HCEC 1CT (cell line): Measurements from ENCODE around the gene SLC25A22.

Source experiments
- DNase-seq: peaks from one replicate; pipeline ENCODE4 v3.0.0-alpha.2; 2017

The SLC25A22 gene

GRCh38 chr11:788953-789940, 8.8 kb downstream of the SLC25A22 start:
- DNase-seq = no peak

- DNase-seq = no peak
These were observed 10.0 kb downstream of the SLC25A22 start for GRCh38 chr11:788009-788640.

GRCh38 chr11:787084-787675, 10.9 kb downstream of the SLC25A22 start:
- no peak for DNase-seq

GRCh38 chr11:786235-787083, 11.6 kb downstream of the SLC25A22 start:
- no peak for DNase-seq

GRCh38 chr11:783581-784015, 14.5 kb downstream of the SLC25A22 start:
- peak; percentile 43 for DNase-seq

- no peak for DNase-seq
These were observed 15.6 kb downstream of the SLC25A22 start for GRCh38 chr11:782264-783174.

- no peak for DNase-seq
These were observed 18.0 kb downstream of the SLC25A22 start for GRCh38 chr11:779955-780532.

- DNase-seq = no peak
These were observed 18.8 kb downstream of the SLC25A22 start for GRCh38 chr11:778976-779954.

- DNase-seq = peak; percentile 81
These were observed 20.5 kb downstream of the SLC25A22 start, which contains the start of gene GATD1 for GRCh38 chr11:777288-778255. TSS of gene GATD1 (minus strand) at chr11:777487. CDS start at chr11:777462, 25 bp downstream.

- no peak for DNase-seq
These were observed 21.4 kb downstream of the SLC25A22 start for GRCh38 chr11:776561-777287.

GRCh38 chr11:776263-776560, 21.9 kb downstream of the SLC25A22 start:
- no peak for DNase-seq

- DNase-seq = peak; percentile 34
These were observed 23.0 kb downstream of the SLC25A22 start for GRCh38 chr11:774873-775592.

- no peak for DNase-seq
These were observed 24.3 kb downstream of the SLC25A22 start for GRCh38 chr11:773830-774229.

GRCh38 chr11:773425-773824, 24.7 kb downstream of the SLC25A22 start:
- no peak for DNase-seq

GRCh38 chr11:772429-773390, 25.4 kb downstream of the SLC25A22 start:
- no peak for DNase-seq

GRCh38 chr11:771617-772204, 26.4 kb downstream of the SLC25A22 start:
- DNase-seq = no peak
